KMS-11 (cell line): ENCODE data around the gene ZNRF2.

Experiments used
- H2AFZ ChIP-seq: fragments of 200-600 bp; sonication (generic); 2 replicates; pipeline ENCODE4 v1.6.1; 2016; ENCODE audit warnings: antibody characterized with exemption, mixed run types, low read depth
- H3K27ac ChIP-seq: fragments of 200-600 bp; sonication (generic); 2 replicates; pipeline ENCODE4 v1.6.1; 2016; ENCODE audit warnings: mild to moderate bottlenecking, mixed run types
- H3K27me3 ChIP-seq: fragments of 200-600 bp; sonication (generic); 2 replicates; pipeline ENCODE4 v1.6.1; 2017; ENCODE audit warnings: mild to moderate bottlenecking, low read depth, mixed run types, moderate library complexity; ENCODE audit not compliant: insufficient read depth
- H3K36me3 ChIP-seq: fragments of 200-600 bp; sonication (generic); 2 replicates; pipeline ENCODE4 v1.6.1; 2017; ENCODE audit warnings: mild to moderate bottlenecking, mixed run types; ENCODE audit not compliant: insufficient read depth
- H3K4me1 ChIP-seq: fragments of 200-600 bp; sonication (generic); 2 replicates; pipeline ENCODE4 v1.6.1; 2016; ENCODE audit warnings: mild to moderate bottlenecking, low read depth, mixed run types; ENCODE audit not compliant: poor library complexity, severe bottlenecking
- H3K4me2 ChIP-seq: fragments of 200-600 bp; sonication (generic); 2 replicates; pipeline ENCODE4 v1.7.0; 2016; ENCODE audit warnings: mild to moderate bottlenecking, mixed run types
- H3K4me3 ChIP-seq: fragments of 200-600 bp; sonication (generic); IDR thresholded peaks from 2 replicates; pipeline ENCODE4 v1.6.1; 2017; ENCODE audit warnings: low read depth, low read length, mixed read lengths; ENCODE audit not compliant: insufficient read depth
- H3K79me2 ChIP-seq: fragments of 200-600 bp; sonication (generic); 2 replicates; pipeline ENCODE4 v1.6.1; 2016; ENCODE audit warnings: low read depth, mixed run types; ENCODE audit not compliant: insufficient read depth
- H3K9ac ChIP-seq: fragments of 200-600 bp; sonication (generic); 2 replicates; pipeline ENCODE4 v1.6.1; 2016; ENCODE audit warnings: mild to moderate bottlenecking, mixed run types
- H4K20me1 ChIP-seq: fragments of 200-600 bp; sonication (generic); 2 replicates; pipeline ENCODE4 v1.6.1; 2016; ENCODE audit warnings: mild to moderate bottlenecking, mixed run types; ENCODE audit not compliant: insufficient read depth
- TF ChIP-seq, protein P1 (sequence below): fragments of 200-600 bp; sonication (generic); conservative IDR thresholded peaks from 2 replicates; pipeline ENCODE4 v1.6.1; 2017; ENCODE audit warnings: low read depth, mild to moderate bottlenecking, antibody characterized with exemption, low read length, moderate library complexity, mixed read lengths

Gene ZNRF2

DNA sequence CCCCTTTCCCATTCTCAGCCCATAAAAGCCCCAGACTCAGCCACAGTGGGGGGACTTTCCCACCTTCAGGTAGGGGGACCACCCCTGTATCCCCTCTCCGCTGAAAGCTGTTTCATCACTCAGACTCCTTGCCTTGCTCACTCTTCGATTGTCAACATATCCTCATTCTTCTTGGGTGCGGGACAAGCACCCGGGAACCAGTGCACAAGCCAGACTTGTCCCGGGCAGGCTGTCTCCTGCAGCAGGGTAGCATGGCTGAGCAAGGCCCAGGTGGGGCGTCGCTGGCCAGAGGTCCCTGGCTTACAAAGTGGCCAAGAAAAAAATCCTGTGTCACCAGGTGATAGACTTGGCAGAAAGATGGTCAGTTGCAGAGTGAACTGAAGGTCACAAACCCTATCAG, 129.5 kb downstream of the ZNRF2 start:
- no peak overlapping the region for H3K9ac ChIP-seq
- H4K20me1 ChIP-seq: no peaks in the 10 kb centered on the region
- H3K27me3 ChIP-seq: no peaks in the 10 kb centered on the region
- TF ChIP-seq, protein P1, sequence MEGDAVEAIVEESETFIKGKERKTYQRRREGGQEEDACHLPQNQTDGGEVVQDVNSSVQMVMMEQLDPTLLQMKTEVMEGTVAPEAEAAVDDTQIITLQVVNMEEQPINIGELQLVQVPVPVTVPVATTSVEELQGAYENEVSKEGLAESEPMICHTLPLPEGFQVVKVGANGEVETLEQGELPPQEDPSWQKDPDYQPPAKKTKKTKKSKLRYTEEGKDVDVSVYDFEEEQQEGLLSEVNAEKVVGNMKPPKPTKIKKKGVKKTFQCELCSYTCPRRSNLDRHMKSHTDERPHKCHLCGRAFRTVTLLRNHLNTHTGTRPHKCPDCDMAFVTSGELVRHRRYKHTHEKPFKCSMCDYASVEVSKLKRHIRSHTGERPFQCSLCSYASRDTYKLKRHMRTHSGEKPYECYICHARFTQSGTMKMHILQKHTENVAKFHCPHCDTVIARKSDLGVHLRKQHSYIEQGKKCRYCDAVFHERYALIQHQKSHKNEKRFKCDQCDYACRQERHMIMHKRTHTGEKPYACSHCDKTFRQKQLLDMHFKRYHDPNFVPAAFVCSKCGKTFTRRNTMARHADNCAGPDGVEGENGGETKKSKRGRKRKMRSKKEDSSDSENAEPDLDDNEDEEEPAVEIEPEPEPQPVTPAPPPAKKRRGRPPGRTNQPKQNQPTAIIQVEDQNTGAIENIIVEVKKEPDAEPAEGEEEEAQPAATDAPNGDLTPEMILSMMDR: no peak
- no peaks in the 10 kb centered on the region for H3K4me1 ChIP-seq
- no peak overlapping the region for H3K27ac ChIP-seq
- H3K79me2 ChIP-seq: no peaks in the 10 kb centered on the region
- no peak overlapping the region for H2AFZ ChIP-seq
- H3K4me3 ChIP-seq: no peak overlapping the region
- no peak overlapping the region for H3K4me2 ChIP-seq
- H3K36me3 ChIP-seq: no peaks in the 10 kb centered on the region
